OCI-LY3 (cell line): ENCODE measurements around the gene GARNL3.

Source experiments
- H2AFZ ChIP-seq: fragments of 200-600, 300-600 bp; shearing (Covaris generic); 2 replicates; pipeline ENCODE4 v1.6.0; 2014; ENCODE audit warnings: antibody characterized with exemption, low read depth, low read length
- H3K27ac ChIP-seq: fragments of 200-600, 300-600 bp; sonication (generic); 2 replicates; pipeline ENCODE4 v1.5.1; 2014; ENCODE audit warnings: mild to moderate bottlenecking, low read length, moderate library complexity, mixed read lengths
- H3K27me3 ChIP-seq: fragments of 200-600, 300-600 bp; sonication (generic); 2 replicates; pipeline ENCODE4 v1.6.1; 2014; ENCODE audit warnings: low read depth, low read length, mixed read lengths
- H3K36me3 ChIP-seq: fragments of 200-600, 300-600 bp; sonication (generic); replicated peaks from 2 replicates; pipeline ENCODE3; 2014; ENCODE audit warnings: low read depth, low read length, mixed read lengths
- H3K4me1 ChIP-seq: fragments of 300-600, 200-600 bp; sonication (generic); 2 replicates; pipeline ENCODE4 v1.6.1; 2014; ENCODE audit warnings: low read length, mixed read lengths
- H3K4me2 ChIP-seq: fragments of 200-600, 300-600 bp; sonication (generic); 2 replicates; pipeline ENCODE4 v1.6.1; 2014; ENCODE audit warnings: low read length, mixed read lengths
- H3K4me3 ChIP-seq: fragments of 300-600, 200-600 bp; sonication (generic); 2 replicates; pipeline ENCODE4 v1.5.1; 2014; ENCODE audit warnings: antibody characterized with exemption, mild to moderate bottlenecking, low read length, moderate library complexity
- H3K79me2 ChIP-seq: fragments of 300-600, 200-600 bp; shearing (Covaris generic); 2 replicates; pipeline ENCODE4 v1.6.1; 2014; ENCODE audit warnings: mild to moderate bottlenecking, low read length, mixed read lengths
- H3K9ac ChIP-seq: fragments of 300-600, 200-600 bp; shearing (Covaris generic); 2 replicates; pipeline ENCODE4 v1.6.0; 2014; ENCODE audit warnings: mild to moderate bottlenecking, low read length, moderate library complexity
- H3K9me3 ChIP-seq: fragments of 200-600, 300-600 bp; shearing (Covaris generic); 2 replicates; pipeline ENCODE4 v1.6.1; 2014; ENCODE audit warnings: low read length, mixed read lengths; ENCODE audit not compliant: insufficient read depth
- H4K20me1 ChIP-seq: fragments of 200-600, 300-600 bp; sonication (generic); 2 replicates; pipeline ENCODE4 v1.6.1; 2016; ENCODE audit warnings: low read length, mixed read lengths; ENCODE audit not compliant: insufficient read depth
- CTCF ChIP-seq: fragments of 200-600, 300-600 bp; sonication (generic); IDR thresholded peaks from 2 replicates; pipeline ENCODE4 v1.5.1; 2014; ENCODE audit warnings: antibody characterized with exemption, low read length, low read depth
- EZH2phosphoT487 ChIP-seq: fragments of 200-600 bp; shearing (Covaris generic); IDR thresholded peaks from 2 replicates; pipeline ENCODE4 v1.6.1; 2018; ENCODE audit warnings: antibody characterized with exemption, mixed run types, low read depth

The GARNL3 gene

GRCh38 chr9:127430415-127430814 is 165.8 kb downstream of the GARNL3 start:
- no peak overlapping the region for H3K9ac ChIP-seq
- no peak overlapping the region for H3K4me3 ChIP-seq
- no peak for TF ChIP-seq CTCF
- TF ChIP-seq EZH2phosphoT487, result no peak
- H3K27ac ChIP-seq, result no peak overlapping the region
- H3K27me3 ChIP-seq, result no peaks in the 10 kb centered on the region
- H2AFZ ChIP-seq, result no peak overlapping the region
- no peak overlapping the region for H3K4me2 ChIP-seq
- peaks cover 22% of the 10 kb centered on the region for H3K79me2 ChIP-seq
- peaks cover 38% of the 10 kb centered on the region for H3K36me3 ChIP-seq
- H3K4me1 ChIP-seq, result peaks cover under 1% of the 10 kb centered on the region
- H4K20me1 ChIP-seq, result no peaks in the 10 kb centered on the region
- H3K9me3 ChIP-seq, result no peaks in the 10 kb centered on the region

GRCh38 chr9:127437497-127438264 is 173.1 kb downstream of the GARNL3 start:
- TF ChIP-seq CTCF, result no peak
- no peak for TF ChIP-seq EZH2phosphoT487
- no peaks in the 10 kb centered on the region for H3K9me3 ChIP-seq
- peaks cover 59% of the 10 kb centered on the region for H3K36me3 ChIP-seq
- H2AFZ ChIP-seq, result no peak overlapping the region
- H3K9ac ChIP-seq, result no peak overlapping the region
- H3K27ac ChIP-seq, result no peak overlapping the region
- no peak overlapping the region for H3K4me2 ChIP-seq
- no peaks in the 10 kb centered on the region for H4K20me1 ChIP-seq
- no peaks in the 10 kb centered on the region for H3K27me3 ChIP-seq
- no peak overlapping the region for H3K4me3 ChIP-seq
- no peaks in the 10 kb centered on the region for H3K79me2 ChIP-seq
- H3K4me1 ChIP-seq, result no peaks in the 10 kb centered on the region

- TF ChIP-seq CTCF (no peak), EZH2phosphoT487 (no peak)
- Histone ChIP-seq H3K4me2 (no peak overlapping the region), H3K36me3 (peaks cover 55% of the 10 kb centered on the region), H3K9me3 (no peaks in the 10 kb centered on the region), H3K79me2 (no peaks in the 10 kb centered on the region), H3K4me3 (no peak overlapping the region), H2AFZ (no peak overlapping the region), H3K27me3 (no peaks in the 10 kb centered on the region), H4K20me1 (no peaks in the 10 kb centered on the region), H3K27ac (no peak overlapping the region), H3K4me1 (no peaks in the 10 kb centered on the region), H3K9ac (no peak overlapping the region)
Measured at GRCh38 chr9:127438394-127438793, 173.8 kb downstream of the GARNL3 start.
